ENCODE measurements around the gene METRNL. TPM values are rescaled to one million over a fixed set of nuclear protein-coding genes. Genes with fewer than 3 reads are reported as not detected.

METRNL gene
- polyA plus RNA-seq, 1 donor: 29.9 TPM

DNA sequence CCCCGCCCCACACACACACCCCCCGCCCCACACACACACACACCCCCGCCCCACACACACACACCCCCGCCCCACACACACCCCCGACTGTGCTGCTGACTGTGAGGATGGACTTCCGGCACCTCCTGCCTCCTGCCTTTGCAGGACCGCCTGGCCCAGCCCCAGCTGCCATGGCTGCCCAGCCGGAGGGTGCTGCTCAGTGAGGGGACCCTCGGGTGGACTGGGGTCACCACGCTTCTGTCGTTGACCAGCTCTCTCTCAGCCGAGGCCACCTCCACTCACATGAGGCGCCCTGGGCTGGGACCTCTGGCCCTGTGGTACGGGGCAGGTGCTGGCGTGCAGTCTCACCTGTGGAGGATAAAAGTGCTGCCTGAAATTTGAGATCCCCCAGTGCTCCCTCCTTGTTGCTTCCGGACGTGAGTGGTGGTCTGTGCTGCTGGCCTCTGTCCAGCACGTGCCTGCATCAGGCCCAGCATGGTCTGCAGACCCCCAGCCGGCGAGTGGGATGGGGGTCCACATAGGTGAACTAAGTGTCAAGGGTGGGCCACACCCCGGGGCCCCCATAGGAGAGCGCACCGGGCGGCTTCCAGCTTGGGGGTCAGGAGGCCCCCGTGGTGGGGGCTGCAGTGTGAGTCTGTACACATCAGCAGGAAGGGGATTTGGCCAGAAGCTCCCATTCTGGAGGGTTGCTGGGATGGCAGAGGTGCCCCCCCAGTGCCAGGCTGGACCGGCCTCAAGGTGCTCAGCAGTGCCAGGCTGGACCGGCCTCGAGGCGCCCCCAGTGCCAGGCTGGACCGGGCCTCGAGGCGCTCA lies 11.2 kb downstream of the METRNL start:
- DNase-seq: no peak

DNA sequence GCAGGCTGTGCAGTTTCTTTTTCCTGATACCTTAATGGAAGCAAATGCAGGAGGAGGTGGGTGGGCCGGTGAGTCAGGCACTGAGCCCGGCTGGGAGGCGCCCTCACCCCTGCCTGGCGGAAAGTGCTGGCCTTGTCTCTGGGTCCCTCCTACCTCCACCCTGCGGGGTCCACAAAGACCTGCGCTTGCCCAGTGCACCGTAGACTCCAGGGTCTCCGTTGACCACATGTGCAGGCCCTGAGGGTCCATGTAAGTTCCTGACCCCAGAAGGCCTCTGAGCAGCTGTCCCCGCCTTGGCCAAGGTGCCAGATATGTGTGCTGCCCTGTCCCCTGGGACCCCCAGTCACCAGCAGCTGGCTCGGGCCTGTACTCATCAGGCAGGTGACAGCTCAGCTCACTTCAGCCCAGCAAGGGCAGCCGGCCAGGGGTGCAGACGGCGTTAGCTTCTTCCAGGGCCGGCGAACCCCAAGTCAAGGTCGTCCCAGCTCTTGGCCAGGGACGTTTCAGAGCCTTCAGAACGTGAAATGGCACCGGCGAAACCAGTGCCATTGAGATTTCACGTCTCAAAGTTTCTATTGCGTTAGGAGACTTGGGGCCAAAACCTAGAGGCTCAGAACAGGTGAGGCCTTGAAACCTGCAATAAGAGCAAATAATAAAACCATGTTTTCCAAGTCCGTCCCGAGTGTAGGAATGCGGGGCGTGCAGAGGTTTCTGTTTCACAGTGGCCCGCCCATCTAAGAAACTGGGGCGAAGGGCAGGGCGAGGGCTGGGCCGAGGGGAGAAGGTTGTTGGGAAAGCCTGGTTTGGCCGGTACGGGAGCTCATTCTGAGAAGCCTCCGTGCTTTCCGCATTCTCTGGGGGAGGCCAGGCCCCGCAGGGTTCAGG lies 12.1 kb downstream of the METRNL start:
- DNase-seq: no peak

DNA sequence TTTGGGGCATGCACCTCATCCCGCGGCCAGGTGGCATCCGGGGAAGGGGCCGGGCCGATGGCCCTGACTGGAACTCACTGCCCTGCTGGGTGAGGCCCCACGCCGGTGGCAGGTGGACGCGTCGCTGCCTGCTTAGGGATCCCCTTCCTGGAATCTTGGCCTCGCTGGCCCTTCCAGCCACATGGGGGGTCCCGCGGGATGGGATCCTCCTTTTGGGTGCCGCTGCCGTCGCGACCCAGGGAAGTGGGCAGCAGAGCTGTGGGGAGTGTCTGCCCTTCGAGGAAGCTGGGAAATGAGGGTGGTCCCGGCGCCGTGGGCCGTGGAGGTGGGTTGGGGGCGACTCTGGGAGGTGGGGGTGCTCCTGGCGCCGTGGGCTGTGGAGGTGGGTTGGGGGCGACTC lies 12.8 kb downstream of the METRNL start:
- no peak for DNase-seq

DNA sequence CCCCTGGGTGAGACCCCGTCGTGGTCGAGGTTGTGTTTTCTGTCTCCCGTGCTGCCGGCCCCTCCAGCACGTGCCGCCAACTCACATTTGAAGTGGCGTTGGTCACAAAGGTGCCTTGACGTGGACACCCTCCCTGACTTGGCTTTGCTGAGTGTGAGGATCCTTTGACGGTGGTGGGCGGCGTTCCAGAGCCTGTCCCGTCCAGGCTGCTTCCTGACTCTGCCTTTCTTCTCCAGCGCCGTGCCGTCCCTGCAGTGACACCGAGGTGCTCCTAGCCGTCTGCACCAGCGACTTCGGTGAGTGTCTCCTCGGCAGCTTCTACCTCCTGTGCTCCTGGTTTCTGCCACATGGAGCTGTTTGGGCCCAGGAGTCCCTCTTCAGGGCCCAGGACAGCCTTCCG lies 13.5 kb downstream of the METRNL start:
- no peak for DNase-seq

DNA sequence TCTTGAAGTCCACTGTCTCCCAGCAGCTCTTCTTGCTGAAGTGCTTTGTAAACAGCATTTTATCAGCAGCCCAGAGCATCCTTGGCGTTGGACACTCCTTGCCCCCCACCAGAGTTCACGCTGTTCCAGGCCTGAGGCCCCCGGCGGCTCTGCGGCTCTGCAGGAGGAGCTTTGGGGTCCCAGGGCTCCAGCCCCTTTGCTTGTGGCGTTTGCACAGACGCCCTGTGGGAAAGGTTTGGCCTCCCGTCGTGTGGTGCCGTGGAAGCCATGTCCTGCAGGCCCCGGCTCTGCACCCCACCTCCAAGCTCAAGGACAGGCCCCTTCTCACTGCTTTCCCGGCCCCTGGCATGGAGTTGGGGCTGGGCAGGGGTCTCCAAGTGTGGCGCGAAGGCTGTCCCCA lies 14.1 kb downstream of the METRNL start:
- DNase-seq: no peak

GRCh38 chr17:83094291-83094690 lies 14.9 kb downstream of the METRNL start:
- no peak for DNase-seq

- no peak for DNase-seq
Observed at GRCh38 chr17:83095016-83095415, 15.6 kb downstream of the METRNL start.

- DNase-seq: no peak
Observed at GRCh38 chr17:83096401-83097224, 17.2 kb downstream of the METRNL start.

GRCh38 chr17:83097831-83098230 lies 18.4 kb downstream of the METRNL start:
- DNase-seq: no peak

GRCh38 chr17:83098241-83099085 lies 19.1 kb downstream of the METRNL start:
- no peak for DNase-seq

- DNase-seq: no peak
Observed at GRCh38 chr17:83099086-83099555, 19.7 kb downstream of the METRNL start.

DNA sequence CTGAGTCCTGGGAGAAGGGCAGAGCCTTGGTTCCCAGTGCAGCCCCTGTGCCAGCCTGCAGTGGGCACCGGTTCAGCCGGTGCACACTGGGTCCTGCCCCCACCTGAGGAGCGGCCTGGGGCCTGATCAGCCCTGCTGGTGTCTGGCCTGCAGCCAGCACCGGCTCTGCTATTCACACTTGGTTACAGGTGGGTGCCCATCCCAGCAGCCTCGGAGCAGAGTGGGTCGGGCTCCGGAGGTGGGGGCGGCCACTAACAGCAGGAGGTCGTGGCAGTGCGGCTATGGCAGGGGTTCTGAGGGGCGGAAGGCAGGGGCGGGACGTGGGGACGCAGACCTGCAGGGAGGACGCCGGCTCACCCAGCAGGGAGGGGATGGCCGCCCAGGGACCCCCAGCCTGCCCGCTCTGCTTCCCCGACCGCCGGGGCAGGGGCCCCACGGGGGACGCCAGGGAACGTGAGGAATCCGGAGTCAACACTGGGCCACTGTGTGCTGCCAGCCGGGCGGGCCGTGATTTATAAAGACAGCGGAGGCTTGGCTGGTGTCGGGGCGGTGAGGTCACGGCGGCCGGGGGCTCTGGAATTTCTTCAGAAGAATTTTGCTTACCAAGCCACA lies 20.3 kb downstream of the METRNL start:
- DNase-seq: no peak

DNA sequence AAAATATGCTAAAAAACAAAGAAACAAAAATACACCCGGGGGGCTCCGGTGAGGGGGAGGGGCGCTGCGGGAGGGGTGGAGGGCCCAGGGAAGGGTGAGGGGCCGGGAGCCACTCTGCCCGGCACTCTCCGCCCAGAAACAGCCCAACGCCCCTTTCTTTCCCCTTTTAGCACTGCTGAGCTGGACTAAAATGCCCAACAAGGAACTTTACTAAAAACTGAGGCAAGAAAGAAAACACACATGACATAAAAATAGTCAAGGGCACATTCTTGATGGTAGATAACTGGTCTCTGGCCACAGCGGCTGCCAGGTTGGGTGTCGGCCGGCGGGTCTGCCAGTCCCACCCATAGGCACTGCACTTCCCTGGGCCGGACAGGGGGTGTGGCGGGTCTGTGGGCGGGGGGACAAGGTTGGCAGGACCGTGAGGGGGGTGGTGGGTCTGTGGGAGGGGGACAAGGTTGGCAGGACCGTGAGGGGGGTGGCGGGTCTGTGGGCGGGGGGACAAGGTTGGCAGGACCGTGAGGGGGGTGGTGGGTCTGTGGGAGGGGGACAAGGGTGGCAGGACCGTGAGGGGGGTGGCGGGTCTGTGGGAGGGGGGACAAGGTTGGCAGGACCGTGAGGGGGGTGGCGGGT lies 20.9 kb downstream of the METRNL start:
- DNase-seq: no peak

GRCh38 chr17:83100853-83101391 lies 21.5 kb downstream of the METRNL start:
- no peak for DNase-seq

DNA sequence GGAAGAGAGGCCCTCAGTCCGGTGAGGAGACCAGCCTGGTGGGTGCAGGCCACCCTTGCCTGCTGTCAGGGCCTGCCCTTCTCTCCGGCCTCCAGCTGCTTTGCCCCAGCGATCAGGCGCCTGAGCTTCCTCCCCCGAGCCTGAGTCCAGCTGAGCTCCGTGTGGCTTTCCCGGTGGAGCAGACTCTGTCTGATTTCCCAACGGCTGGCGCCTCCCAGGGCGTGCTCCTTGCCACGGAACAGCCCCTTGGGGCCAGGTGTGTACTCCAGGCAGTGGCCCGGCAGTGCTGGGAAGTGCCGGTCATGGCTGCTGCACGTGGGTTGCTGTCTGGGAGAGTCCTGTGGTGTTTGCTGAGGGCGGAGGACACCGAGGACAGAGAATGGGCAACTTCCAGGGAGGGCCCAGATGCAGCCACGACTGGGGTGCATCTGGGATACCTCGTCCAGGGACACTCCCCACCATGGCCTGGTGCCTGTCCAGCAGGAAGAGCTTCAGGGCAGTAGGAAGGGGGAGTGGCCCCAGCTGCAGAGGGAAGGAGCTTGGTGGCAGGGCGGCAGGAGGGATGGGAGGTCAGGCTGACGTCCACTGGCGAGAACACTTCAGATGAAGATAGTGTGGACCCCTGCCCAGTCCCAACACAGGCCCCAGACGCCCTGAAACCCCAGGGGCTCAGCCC lies 22.5 kb downstream of the METRNL start:
- no peak for DNase-seq

DNA sequence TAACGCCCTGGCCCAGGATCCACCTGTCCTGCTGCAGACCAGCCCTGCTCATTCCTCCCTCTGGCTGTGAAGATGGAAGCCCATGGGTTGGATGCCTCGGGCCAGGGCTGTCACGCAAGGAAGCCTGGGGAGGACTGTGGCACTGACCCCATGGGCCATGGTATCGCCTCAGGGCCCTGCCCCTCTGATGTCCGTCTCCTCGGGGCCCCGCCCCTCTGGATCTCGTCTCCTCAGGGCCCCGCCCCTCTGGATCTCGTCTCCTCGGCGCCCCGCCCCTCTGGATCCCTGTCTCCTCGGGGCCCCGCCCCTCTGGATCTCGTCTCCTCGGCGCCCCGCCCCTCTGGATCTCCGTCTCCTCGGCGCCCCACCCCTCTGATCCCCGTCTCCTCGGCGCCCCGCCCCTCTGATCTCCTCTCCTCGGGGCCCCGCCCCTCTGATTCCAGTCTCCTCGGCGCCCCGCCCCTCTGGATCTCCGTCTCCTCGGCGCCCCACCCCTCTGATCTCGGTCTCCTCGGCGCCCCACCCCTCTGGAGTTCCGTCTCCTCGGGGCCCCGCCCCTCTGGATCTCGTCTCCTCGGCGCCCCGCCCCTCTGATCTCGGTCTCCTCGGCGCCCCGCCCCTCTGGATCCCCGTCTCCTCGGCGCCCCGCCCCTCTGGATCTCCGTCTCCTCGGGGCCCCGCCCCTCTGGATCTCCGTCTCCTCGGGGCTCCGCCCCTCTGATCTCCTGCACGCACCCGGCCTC lies 24.0 kb downstream of the METRNL start:
- no peak for DNase-seq

- no peak for DNase-seq
Observed at GRCh38 chr17:83103943-83104311, 24.5 kb downstream of the METRNL start.

DNA sequence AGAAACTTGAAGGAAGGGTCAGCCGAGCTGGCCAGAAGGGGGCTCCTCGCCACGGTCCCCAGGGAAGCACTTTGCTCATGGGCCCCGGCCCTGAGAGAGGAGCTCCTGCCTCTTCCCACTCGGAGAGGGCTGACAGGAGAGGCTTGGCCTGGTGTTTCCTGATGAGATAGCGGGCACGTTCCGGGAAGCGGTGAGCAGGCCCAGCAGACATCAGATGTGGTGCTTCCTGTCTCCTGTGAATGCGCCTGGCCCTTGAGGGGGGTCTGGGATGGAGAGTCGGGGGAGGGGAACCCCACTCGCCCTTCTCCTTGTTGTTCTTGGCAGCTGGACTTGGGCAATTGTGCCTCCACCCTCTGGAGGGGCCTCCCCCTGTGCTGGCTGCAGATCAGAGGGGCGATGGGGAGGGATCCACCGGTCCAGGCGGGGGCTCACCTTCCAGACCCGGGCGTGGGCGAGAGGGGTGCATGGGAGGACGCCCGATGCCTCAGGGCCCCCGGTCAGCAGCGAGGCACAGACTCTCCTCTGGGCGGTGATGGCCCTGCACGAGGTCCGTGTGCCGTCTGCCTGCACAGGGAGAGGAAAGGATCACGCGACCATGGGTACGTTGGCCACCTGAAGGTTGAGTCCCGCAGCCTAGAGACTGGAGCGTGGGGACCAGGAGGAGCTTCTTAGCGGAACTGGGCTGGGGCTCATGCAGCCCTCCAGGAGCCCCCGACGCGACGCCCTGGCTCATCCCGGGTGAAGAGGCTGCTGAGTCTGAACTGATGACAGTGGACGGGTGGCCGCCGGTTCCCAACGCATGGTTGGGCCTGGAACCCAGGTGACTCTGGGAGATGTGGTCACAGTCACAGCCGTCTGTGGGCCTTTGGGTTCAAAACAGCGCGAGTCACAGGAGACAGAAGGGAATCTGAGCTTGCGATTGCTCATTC lies 25.4 kb downstream of the METRNL start:
- no peak for DNase-seq

Data from left kidney (tissue), 2 donors.